ENCODE data around the gene OSBPL9.
"Not testable (repeated sequence)": the region's sequence is repeated elsewhere in the genome, so short reads cannot be mapped to it uniquely, and the experiment has no call there.

OSBPL9 gene

GRCh38 chr1:51641096-51641495, 24.2 kb downstream of the OSBPL9 start:
- no peak for DNase-seq

DNA sequence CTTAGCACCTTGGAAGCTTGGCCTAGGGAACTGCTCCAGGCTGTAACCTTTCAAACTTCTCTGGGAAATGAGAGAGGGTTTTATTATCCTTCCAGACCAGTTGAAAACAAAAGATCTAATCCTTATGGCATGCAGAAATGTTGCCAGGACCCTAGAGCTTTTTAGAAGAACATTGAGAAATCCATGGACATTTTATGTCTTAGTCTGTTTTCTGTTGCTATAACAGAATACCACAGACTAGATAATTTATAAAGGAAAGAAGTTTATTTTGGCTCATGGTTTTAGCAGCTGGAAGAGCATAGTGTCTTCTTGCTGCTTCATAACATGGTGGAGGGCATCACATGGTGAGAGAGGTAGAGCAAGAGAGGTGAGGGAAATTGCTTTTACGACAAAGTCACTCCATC, 25.8 kb downstream of the OSBPL9 start:
- no peak for DNase-seq

DNA sequence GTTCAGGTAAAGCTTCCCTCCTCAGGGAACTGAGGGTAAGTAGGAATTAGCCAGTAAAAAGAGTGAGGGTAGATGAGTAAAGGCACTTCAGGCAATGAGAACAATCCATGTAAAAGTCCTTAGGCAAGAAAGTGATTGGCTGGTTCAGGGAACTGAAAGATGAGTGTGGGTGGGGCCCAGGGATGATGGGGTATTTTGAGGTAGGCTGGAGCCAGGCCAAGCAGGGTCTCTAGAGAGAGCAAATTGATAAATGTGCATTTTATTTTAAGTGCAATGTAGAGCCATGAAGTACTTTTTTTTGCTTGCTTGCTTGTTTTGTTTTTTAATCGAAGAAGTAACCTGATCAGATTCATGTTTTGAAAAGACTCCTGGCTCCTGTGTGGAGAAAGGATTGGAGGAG, 26.5 kb downstream of the OSBPL9 start:
- DNase-seq = peak; percentile 3 to 9

DNA sequence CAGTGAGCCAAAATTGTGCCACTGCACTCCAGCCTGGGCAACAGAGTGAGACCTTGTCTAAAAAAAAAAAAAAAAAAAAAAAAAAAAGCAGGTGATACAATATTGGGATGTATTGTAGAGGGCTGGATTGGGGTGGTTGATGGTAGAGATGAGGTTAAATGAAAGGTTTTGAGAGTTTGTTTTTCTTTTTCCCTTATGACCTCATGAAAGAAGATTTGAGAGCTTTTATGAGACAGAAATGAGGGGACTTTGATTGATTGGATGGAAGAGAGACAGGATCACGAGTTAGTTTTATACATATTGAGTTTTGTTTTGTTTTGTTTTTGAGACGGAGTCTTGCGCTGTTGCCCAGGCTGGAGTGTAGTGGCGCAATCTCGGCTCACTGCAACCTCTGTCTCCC, 27.1 kb downstream of the OSBPL9 start:
- DNase-seq = no peak

GRCh38 chr1:51644533-51645197, 27.8 kb downstream of the OSBPL9 start:
- no peak for DNase-seq

DNA sequence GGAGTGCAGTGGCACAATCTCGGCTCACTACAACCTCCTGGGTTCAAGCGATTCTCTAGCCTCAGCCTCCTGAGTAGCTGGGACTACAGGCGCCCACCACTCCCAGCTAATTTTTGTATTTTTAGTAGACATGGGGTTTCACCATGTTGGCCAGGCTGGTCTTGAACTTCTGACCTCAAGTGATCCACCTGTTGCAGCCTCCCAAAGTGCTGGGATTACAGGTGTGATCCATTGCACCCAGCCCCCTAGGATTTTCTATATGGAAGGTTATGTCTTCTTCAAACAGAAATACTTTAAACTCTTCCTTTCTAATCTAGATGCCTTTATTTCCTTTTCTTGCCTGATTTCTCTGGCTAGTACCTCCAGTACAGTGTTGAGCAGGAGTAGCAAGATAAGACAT, 29.7 kb downstream of the OSBPL9 start:
- not testable (repeated sequence) for DNase-seq

DNA sequence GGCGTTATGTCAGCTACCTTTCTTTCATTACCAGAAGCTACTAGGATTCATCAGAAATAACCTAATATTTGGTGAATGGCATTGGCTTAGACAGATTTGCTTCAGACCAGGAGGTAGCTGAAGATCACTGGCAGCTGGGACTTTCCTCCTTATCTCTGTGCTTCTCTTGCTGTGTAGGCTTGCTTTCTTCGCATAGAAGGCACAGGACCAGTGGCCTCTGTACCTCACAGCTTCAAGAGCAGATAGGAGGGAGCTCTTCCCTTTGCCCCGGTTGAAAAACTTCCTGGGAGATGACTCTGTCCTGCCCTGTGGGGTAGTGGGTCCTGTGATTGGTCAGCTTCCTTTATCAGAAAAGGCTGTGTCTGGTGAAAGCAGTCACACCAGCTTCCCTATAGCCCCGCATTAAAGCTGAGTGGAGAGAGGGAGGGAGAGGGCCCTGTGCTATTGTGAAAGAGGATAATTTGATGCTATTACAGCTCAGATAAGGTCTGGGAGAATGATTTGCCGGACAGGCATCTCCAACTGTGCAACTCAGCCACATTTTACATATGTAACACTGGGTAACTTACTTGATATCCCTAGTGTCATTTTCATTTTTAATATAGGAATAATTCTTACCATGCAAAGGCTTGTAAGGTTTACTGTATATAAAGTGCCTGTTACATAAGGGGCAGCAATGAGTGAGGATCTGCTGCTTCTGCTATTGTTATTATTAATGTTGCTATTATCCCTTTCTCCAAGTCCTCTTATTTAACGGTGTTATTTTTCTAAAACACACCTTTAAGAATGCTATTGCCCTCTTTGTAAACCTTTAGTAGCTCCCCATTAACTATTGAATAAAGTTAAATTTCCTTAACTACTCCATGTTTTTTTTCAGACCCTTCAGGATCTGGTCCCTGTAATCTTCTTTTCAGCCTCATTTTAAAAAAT, 31.6 kb downstream of the OSBPL9 start:
- no peak for DNase-seq

GRCh38 chr1:51649593-51650091, 32.8 kb downstream of the OSBPL9 start:
- DNase-seq = no peak

GRCh38 chr1:51650198-51650597, 33.3 kb downstream of the OSBPL9 start:
- DNase-seq = no peak

- DNase-seq = no peak
These were observed 34.7 kb downstream of the OSBPL9 start for GRCh38 chr1:51651552-51651942.

GRCh38 chr1:51652599-51652998, 35.7 kb downstream of the OSBPL9 start:
- no peak for DNase-seq

DNA sequence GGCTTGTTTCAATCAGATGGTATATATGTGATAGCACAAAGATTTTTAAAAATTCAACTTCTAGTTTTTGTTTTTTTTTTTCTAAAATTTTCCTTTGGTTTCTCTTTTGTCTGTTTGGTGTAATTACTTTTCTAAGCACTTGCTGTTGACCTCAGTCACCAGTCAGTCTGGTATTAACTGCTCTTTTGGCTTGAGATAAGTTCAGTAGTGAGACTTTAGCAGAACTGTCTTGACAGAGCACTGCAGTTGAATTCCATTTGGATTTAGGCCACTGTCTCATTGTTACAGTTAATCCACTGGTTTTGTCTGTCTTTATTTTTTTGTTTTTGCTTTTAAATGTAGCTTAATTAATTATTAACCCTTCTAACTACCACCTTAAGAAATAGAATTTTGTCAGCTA, 36.2 kb downstream of the OSBPL9 start:
- DNase-seq = no peak

GRCh38 chr1:51654000-51654399, 37.1 kb downstream of the OSBPL9 start:
- no peak for DNase-seq

DNA sequence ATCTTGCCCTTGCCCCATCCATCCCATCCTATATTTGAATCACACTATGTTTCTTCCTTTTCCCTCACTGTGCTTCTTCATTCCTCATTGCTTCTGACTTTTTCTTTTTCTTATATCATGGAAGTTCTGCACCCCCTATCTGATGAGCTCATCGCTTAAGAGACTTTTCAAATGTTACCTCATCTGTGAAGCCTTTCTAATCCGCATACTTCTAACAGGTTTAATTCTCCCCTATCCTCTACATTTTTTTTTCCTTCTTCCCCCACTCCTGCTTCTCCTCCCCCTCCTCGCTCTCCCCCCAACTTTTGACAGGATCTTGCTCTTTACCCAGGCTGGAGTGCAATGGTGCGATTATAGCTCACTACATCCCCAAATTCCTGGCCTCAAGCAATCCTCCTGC, 39.5 kb downstream of the OSBPL9 start:
- DNase-seq = no peak

DNA sequence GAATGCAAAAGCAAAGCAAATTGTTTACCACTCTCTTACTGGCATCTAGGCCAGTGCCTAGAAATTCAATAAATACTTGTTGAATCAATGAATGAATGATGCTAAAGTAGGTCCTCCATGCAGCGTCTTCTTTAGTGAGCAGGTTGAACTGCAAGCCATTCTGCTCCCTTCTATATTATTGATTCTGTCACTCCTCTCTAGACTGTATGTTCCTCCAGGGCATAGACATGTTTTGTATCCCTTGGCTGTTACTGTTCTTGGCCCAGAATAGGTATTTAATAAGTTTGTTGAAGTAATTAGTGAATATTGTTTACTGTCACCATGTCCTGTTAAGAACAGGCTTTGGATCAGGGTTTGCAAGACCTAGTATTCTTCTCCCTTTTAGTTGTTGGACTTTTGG, 43.7 kb downstream of the OSBPL9 start:
- DNase-seq = no peak

DNA sequence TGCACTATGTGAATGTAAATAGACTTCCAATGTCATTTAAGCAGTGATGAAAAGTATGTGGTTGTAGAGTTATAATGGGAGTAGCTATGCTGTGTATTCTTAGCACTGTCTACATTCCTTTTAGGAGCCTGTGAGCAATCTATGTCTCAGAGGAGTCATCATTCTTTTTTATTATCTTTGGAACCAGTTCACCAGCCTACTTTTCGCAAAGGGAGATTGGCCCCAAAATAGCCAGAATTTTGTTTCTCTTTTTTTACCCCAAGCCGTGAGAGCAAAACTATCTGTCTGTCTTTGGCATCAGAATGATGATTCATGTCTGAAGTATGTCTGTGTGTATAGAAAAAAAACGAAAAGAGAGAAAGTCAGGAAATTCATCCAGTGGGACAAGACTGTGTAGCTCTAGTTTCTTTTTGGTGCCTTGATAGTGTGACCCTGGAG, 44.2 kb downstream of the OSBPL9 start:
- no peak for DNase-seq

- DNase-seq = no peak
These were observed 46.2 kb downstream of the OSBPL9 start for GRCh38 chr1:51663105-51663504.

GRCh38 chr1:51663721-51664120, 46.8 kb downstream of the OSBPL9 start:
- no peak for DNase-seq

GRCh38 chr1:51664421-51665240, 47.7 kb downstream of the OSBPL9 start:
- no peak for DNase-seq

DNA sequence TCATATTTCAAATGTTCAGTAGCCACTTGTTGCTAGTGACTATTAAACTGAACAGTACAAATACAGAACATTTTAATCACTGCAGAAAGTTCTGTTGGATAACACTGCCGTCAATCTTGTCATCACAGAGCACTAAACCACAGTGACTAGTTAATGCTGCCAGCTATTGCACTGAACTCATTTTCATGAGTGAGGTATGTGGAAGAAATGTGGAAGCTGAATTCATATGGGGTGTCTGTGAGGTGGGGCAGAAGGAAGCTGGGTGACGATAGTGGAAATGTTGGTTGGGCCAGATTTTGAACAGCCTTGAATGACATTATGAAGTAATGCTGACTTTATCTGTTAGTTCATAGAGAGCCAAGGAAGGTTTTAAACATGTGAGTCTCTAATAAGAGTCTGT, 49.6 kb downstream of the OSBPL9 start:
- DNase-seq = no peak

- no peak for DNase-seq
These were observed 50.7 kb downstream of the OSBPL9 start for GRCh38 chr1:51667561-51667960.

GRCh38 chr1:51669272-51669671, 52.4 kb downstream of the OSBPL9 start:
- no peak for DNase-seq

- DNase-seq = no peak
These were observed 52.9 kb downstream of the OSBPL9 start for GRCh38 chr1:51669816-51670215.
